HG02852 (cell line): ENCODE data around the gene CFAP45.

Experiments
- ATAC-seq: cut with Tn5 transposase; IDR thresholded peaks from one replicate; pipeline ENCODE4 v1.9.1; 2021; ENCODE audit warnings: mild to moderate bottlenecking, moderate library complexity; ENCODE audit not compliant: unreplicated experiment

CFAP45 gene

GRCh38 chr1:159900086-159900680 is at the start of gene CFAP45:
Gene CFAP45, minus strand, starts transcription at chr1:159900165. Its CDS starts 67 bp downstream, at chr1:159900098.
- ATAC-seq: no peak

- ATAC-seq: no peak
Observed at GRCh38 chr1:159949123-159949522, 49.2 kb upstream of the CFAP45 start.

GRCh38 chr1:159947942-159948341 is 48.0 kb upstream of the CFAP45 start:
- ATAC-seq: no peak

GRCh38 chr1:159946242-159947187 is 46.5 kb upstream of the CFAP45 start:
- ATAC-seq: no peak

- peak; percentile 56 for ATAC-seq
Observed at GRCh38 chr1:159945483-159946241, 45.7 kb upstream of the CFAP45 start, which contains the start of gene IGSF9. Gene IGSF9, minus strand, starts transcription at chr1:159945613. Its CDS starts 2,159 bp downstream, at chr1:159943454.

- ATAC-seq: no peak
Observed at GRCh38 chr1:159944623-159945455, 44.9 kb upstream of the CFAP45 start.

GRCh38 chr1:159943908-159944622 is 44.1 kb upstream of the CFAP45 start:
- no peak for ATAC-seq

- no peak for ATAC-seq
Observed at GRCh38 chr1:159943278-159943640, 43.3 kb upstream of the CFAP45 start.

GRCh38 chr1:159942632-159943277 is 42.8 kb upstream of the CFAP45 start:
- ATAC-seq: no peak

- no peak for ATAC-seq
Observed at GRCh38 chr1:159941591-159942560, 41.9 kb upstream of the CFAP45 start.

GRCh38 chr1:159941141-159941540 is 41.2 kb upstream of the CFAP45 start:
- no peak for ATAC-seq

GRCh38 chr1:159940006-159940620 is 40.1 kb upstream of the CFAP45 start:
- ATAC-seq: no peak

- no peak for ATAC-seq
Observed at GRCh38 chr1:159939678-159940002, 39.7 kb upstream of the CFAP45 start.

GRCh38 chr1:159938905-159939677 is 39.1 kb upstream of the CFAP45 start:
- no peak for ATAC-seq

GRCh38 chr1:159938211-159938852 is 38.4 kb upstream of the CFAP45 start:
- ATAC-seq: no peak

- ATAC-seq: no peak
Observed at GRCh38 chr1:159937054-159937750, 37.2 kb upstream of the CFAP45 start.
